HG03060 (cell line): ENCODE measurements around the gene CNTN5.

ENCODE experiments used
- ATAC-seq: cut with Tn5 transposase; IDR thresholded peaks from one replicate; pipeline ENCODE4 v1.9.1; 2021; ENCODE audit warnings: low read depth, moderate number of reproducible peaks; ENCODE audit not compliant: unreplicated experiment

CNTN5 gene

GRCh38 chr11:99585606-99586005 is 564.9 kb downstream of the CNTN5 start:
- no peak for ATAC-seq

GRCh38 chr11:99589771-99590170 is 569.0 kb downstream of the CNTN5 start:
- ATAC-seq = no peak

GRCh38 chr11:99592266-99592665 is 571.5 kb downstream of the CNTN5 start:
- no peak for ATAC-seq

GRCh38 chr11:99593197-99593596 is 572.4 kb downstream of the CNTN5 start:
- no peak for ATAC-seq

- ATAC-seq = no peak
These were observed 580.4 kb downstream of the CNTN5 start for GRCh38 chr11:99601179-99601578.

GRCh38 chr11:99614352-99614751 is 593.6 kb downstream of the CNTN5 start:
- ATAC-seq = no peak

GRCh38 chr11:99630629-99631028 is 609.9 kb downstream of the CNTN5 start:
- ATAC-seq = no peak

GRCh38 chr11:99631618-99632017 is 610.9 kb downstream of the CNTN5 start:
- ATAC-seq = no peak

GRCh38 chr11:99632969-99633368 is 612.2 kb downstream of the CNTN5 start:
- no peak for ATAC-seq

GRCh38 chr11:99634581-99634980 is 613.8 kb downstream of the CNTN5 start:
- no peak for ATAC-seq

GRCh38 chr11:99638073-99638553 is 617.4 kb downstream of the CNTN5 start:
- ATAC-seq = no peak

- no peak for ATAC-seq
These were observed 619.9 kb downstream of the CNTN5 start for GRCh38 chr11:99640671-99641070.

GRCh38 chr11:99645934-99646333 is 625.2 kb downstream of the CNTN5 start:
- ATAC-seq = no peak

GRCh38 chr11:99670067-99670676 is 649.4 kb downstream of the CNTN5 start:
- ATAC-seq = no peak

- no peak for ATAC-seq
These were observed 651.2 kb downstream of the CNTN5 start for GRCh38 chr11:99671808-99672409.

- no peak for ATAC-seq
These were observed 655.5 kb downstream of the CNTN5 start for GRCh38 chr11:99676292-99676691.

GRCh38 chr11:99682171-99682570 is 661.4 kb downstream of the CNTN5 start:
- no peak for ATAC-seq

GRCh38 chr11:99682646-99683045 is 661.9 kb downstream of the CNTN5 start:
- no peak for ATAC-seq

- ATAC-seq = no peak
These were observed 663.2 kb downstream of the CNTN5 start for GRCh38 chr11:99683933-99684332.

- no peak for ATAC-seq
These were observed 666.1 kb downstream of the CNTN5 start for GRCh38 chr11:99686838-99687237.

- ATAC-seq = no peak
These were observed 666.6 kb downstream of the CNTN5 start for GRCh38 chr11:99687320-99687719.

- ATAC-seq = no peak
These were observed 673.3 kb downstream of the CNTN5 start for GRCh38 chr11:99693941-99694492.
